Measurements from ENCODE around the gene CFP.
"Not testable (repeated sequence)": the region's sequence is repeated elsewhere in the genome, so short reads cannot be mapped to it uniquely, and the experiment has no call there.

The CFP gene

GRCh38 chrX:47629419-47630200, at the start of gene CFP:
TSS of gene CFP (minus strand) at chrX:47629930. CDS start at chrX:47629844, 86 bp downstream.
- no peak for DNase-seq (ENCODE audit: low read depth)
- no peak within 1 kb of the TSS for H3K4me3 ChIP-seq (ENCODE audit: low read length)
- no peak for TF ChIP-seq CTCF (IDR thresholded peaks at IDR 0.05; ENCODE audit: insufficient read depth, low read depth, low read length, missing control alignments)

- H3K4me3 ChIP-seq (ENCODE audit: low read length); DNase-seq (ENCODE audit: low read depth): not testable (repeated sequence)
These were observed 46.5 kb upstream of the CFP start for GRCh38 chrX:47675959-47676859.

- TF ChIP-seq CTCF (IDR thresholded peaks at IDR 0.05; ENCODE audit: insufficient read depth, low read depth, low read length, missing control alignments): no peak
- DNase-seq (ENCODE audit: low read depth): no peak
- no peak overlapping the region for H3K4me3 ChIP-seq (ENCODE audit: low read length)
These were observed 45.0 kb upstream of the CFP start for GRCh38 chrX:47674776-47675175.

GRCh38 chrX:47665797-47666196, 36.1 kb upstream of the CFP start:
- H3K4me3 ChIP-seq (ENCODE audit: low read length); DNase-seq (ENCODE audit: low read depth): not testable (repeated sequence)

GRCh38 chrX:47664737-47665136, 35.0 kb upstream of the CFP start:
- H3K4me3 ChIP-seq (ENCODE audit: low read length): no peak overlapping the region
- TF ChIP-seq CTCF (IDR thresholded peaks at IDR 0.05; ENCODE audit: insufficient read depth, low read depth, low read length, missing control alignments): no peak
- no peak for DNase-seq (ENCODE audit: low read depth)

- no peak overlapping the region for H3K4me3 ChIP-seq (ENCODE audit: low read length)
- TF ChIP-seq CTCF (IDR thresholded peaks at IDR 0.05; ENCODE audit: insufficient read depth, low read depth, low read length, missing control alignments): no peak
- peak; percentile 85 for DNase-seq (ENCODE audit: low read depth)
These were observed 32.5 kb upstream of the CFP start for GRCh38 chrX:47662144-47662657.

- H3K4me3 ChIP-seq (ENCODE audit: low read length): no peak overlapping the region
- TF ChIP-seq CTCF (IDR thresholded peaks at IDR 0.05; ENCODE audit: insufficient read depth, low read depth, low read length, missing control alignments): no peak
- no peak for DNase-seq (ENCODE audit: low read depth)
These were observed 31.8 kb upstream of the CFP start for GRCh38 chrX:47661539-47661938.

All from epithelial cell of esophagus (primary cell).